ENCODE measurements around the gene EPHB2. TPM values are rescaled to one million over a fixed set of nuclear protein-coding genes. Genes with fewer than 3 reads are reported as not detected.

Gene EPHB2
- total RNA-seq, 1 donor from 2014 or later = 5.0 TPM

- intact Hi-C loops (cut with DNase I) = no loop called here
- no peak overlapping the region for H3K4me3 ChIP-seq
- DNase-seq = no peak
- TF ChIP-seq, protein P1, sequence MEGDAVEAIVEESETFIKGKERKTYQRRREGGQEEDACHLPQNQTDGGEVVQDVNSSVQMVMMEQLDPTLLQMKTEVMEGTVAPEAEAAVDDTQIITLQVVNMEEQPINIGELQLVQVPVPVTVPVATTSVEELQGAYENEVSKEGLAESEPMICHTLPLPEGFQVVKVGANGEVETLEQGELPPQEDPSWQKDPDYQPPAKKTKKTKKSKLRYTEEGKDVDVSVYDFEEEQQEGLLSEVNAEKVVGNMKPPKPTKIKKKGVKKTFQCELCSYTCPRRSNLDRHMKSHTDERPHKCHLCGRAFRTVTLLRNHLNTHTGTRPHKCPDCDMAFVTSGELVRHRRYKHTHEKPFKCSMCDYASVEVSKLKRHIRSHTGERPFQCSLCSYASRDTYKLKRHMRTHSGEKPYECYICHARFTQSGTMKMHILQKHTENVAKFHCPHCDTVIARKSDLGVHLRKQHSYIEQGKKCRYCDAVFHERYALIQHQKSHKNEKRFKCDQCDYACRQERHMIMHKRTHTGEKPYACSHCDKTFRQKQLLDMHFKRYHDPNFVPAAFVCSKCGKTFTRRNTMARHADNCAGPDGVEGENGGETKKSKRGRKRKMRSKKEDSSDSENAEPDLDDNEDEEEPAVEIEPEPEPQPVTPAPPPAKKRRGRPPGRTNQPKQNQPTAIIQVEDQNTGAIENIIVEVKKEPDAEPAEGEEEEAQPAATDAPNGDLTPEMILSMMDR (IDR thresholded peaks at IDR 0.05) = no peak
- no peak overlapping the region for H3K27ac ChIP-seq
- no peaks in the 10 kb centered on the region for H3K36me3 ChIP-seq
- ATAC-seq = no peak
- no peaks in the 10 kb centered on the region for H3K9me3 ChIP-seq
- H3K4me1 ChIP-seq = peaks cover 6% of the 10 kb centered on the region
- H3K27me3 ChIP-seq (ENCODE audit: low read depth) = peaks cover 7% of the 10 kb centered on the region
These were observed 136.6 kb downstream of the EPHB2 start for GRCh38 chr1:22847249-22847648.

DNA sequence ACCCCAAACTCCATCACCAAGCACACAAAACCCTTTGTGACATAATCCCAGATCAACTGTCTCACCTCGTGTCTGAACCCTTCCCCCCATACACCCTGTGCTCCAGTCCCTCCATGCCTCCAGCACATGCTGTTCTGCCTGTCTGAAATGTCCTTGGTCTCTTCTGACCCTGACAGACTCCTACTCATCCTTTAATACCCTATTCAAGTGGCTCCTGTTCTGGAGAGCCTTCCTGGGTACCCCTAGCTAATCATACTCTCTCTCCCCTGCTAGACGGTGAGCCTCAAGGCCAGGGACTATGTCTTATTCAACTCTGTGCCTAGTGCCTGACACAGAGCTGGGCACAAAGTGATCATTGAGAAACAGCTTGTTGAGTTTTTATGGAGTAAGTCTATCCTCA, 137.1 kb downstream of the EPHB2 start:
- Histone ChIP-seq H3K36me3 (no peaks in the 10 kb centered on the region), H3K27me3 (ENCODE audit: low read depth) (peaks cover 7% of the 10 kb centered on the region), H3K4me1 (peaks cover 6% of the 10 kb centered on the region), H3K27ac (no peak overlapping the region), H3K4me3 (no peak overlapping the region), H3K9me3 (no peaks in the 10 kb centered on the region)
- no peak for ATAC-seq
- intact Hi-C loops (cut with DNase I) = no loop called here
- no peak for DNase-seq
- TF ChIP-seq, protein P1 (IDR thresholded peaks at IDR 0.05) = no peak

DNA sequence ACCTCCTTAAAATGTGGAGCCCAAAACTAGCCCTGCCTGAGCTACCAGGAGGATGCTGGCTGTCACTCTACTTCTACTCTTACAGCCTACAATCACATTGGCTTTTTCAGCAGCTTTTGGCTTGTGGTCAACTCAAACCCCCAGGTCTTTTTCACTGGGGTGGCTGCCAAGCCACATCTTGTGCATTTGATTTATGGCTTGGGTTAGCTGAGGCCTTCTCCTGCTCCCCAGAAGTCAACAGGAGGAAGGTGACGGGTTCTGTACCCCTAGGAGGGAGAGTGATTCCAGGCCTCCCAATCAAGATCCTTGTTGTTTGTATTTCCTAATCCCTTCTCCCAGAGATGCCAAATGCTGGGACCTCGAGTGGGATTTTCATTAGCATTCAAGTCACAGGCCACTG, 137.8 kb downstream of the EPHB2 start:
- peaks cover 6% of the 10 kb centered on the region for H3K4me1 ChIP-seq
- H3K9me3 ChIP-seq = no peaks in the 10 kb centered on the region
- intact Hi-C loops (cut with DNase I) = no loop called here
- TF ChIP-seq, protein P1 (IDR thresholded peaks at IDR 0.05) = no peak
- H3K27ac ChIP-seq = no peak overlapping the region
- DNase-seq = no peak
- no peak for ATAC-seq
- no peak overlapping the region for H3K4me3 ChIP-seq
- no peaks in the 10 kb centered on the region for H3K36me3 ChIP-seq
- H3K27me3 ChIP-seq (ENCODE audit: low read depth) = peaks cover 7% of the 10 kb centered on the region

GRCh38 chr1:22849770-22850169, 139.1 kb downstream of the EPHB2 start:
- intact Hi-C loops (cut with DNase I) = no loop called here
- Histone ChIP-seq H3K36me3 (no peaks in the 10 kb centered on the region), H3K9me3 (no peaks in the 10 kb centered on the region), H3K4me1 (peaks cover 6% of the 10 kb centered on the region), H3K27ac (no peak overlapping the region), H3K4me3 (no peak overlapping the region), H3K27me3 (ENCODE audit: low read depth) (peaks cover under 1% of the 10 kb centered on the region)
- ATAC-seq (no peak), DNase-seq (no peak)
- TF ChIP-seq, protein P1 (IDR thresholded peaks at IDR 0.05) = no peak

DNA sequence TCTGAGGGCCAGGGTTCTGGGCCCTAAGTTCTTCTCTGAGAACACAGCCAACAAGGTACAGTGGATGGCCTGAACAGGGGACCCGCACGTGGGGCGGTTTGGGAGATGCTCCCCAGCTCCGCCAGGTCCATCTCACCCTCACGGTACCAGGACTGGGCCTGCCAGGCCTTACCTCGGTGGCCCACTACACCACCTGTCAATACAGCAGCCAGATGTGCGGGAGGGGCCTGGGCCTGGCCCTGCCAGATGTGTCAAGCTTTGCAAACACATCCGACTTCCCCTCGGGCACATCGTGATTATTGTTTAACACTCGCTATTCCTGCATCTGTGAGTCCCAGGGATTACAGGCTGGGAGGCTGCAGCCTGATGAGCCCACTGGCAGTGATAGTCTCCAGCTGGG, 139.6 kb downstream of the EPHB2 start:
- intact Hi-C loops (cut with DNase I) = no loop called here
- peaks cover 6% of the 10 kb centered on the region for H3K4me1 ChIP-seq
- no peaks in the 10 kb centered on the region for H3K9me3 ChIP-seq
- no peak overlapping the region for H3K4me3 ChIP-seq
- no peaks in the 10 kb centered on the region for H3K27me3 ChIP-seq (ENCODE audit: low read depth)
- TF ChIP-seq, protein P1 (IDR thresholded peaks at IDR 0.05) = no peak
- DNase-seq = no peak
- no peak for ATAC-seq
- H3K27ac ChIP-seq = no peak overlapping the region
- H3K36me3 ChIP-seq = no peaks in the 10 kb centered on the region

GRCh38 chr1:22850681-22851080, 140.0 kb downstream of the EPHB2 start:
- intact Hi-C loops (cut with DNase I) = no loop called here
- H3K9me3 ChIP-seq = no peaks in the 10 kb centered on the region
- no peaks in the 10 kb centered on the region for H3K27me3 ChIP-seq (ENCODE audit: low read depth)
- H3K4me3 ChIP-seq = no peak overlapping the region
- H3K27ac ChIP-seq = no peak overlapping the region
- H3K36me3 ChIP-seq = no peaks in the 10 kb centered on the region
- H3K4me1 ChIP-seq = peaks cover 6% of the 10 kb centered on the region
- DNase-seq (no peak), ATAC-seq (peak in 1 of 2 donors; percentile 37)
- TF ChIP-seq, protein P1 (IDR thresholded peaks at IDR 0.05) = no peak
